ENCODE results near the gene TCP11. TPM values are rescaled to one million over a fixed set of nuclear protein-coding genes. Genes with fewer than 3 reads are reported as not detected.

The TCP11 gene
- total RNA-seq, 1 donor from 2014 or later: not detected

DNA sequence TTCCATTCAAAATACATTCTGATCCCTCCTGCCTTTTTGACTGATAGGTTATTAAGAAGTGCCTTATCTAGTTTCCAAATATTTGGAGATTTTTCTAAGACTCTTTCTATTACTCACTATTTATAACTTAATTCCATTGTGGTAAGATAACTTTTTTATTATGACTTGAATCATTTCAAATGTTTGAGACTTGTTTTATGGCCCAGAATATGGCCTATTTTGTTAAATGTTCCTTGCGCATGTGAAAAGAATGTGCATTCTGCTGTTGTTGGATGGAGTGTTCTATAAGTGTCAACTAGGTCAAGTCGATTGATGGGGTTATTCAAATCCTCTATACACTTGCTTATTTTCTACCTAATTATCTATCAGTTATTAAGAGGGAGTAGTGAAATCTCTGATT lies 13.1 kb upstream of the TCP11 start:
- DNase-seq (ENCODE audit: extremely low spot score, unreplicated experiment): no peak
- Mint-ChIP-seq H3K27ac (no peak overlapping the region), H3K4me3 (no peak overlapping the region), H3K27me3 (no peaks in the 10 kb centered on the region), H3K36me3 (no peaks in the 10 kb centered on the region), H3K4me1 (ENCODE audit: unreplicated experiment) (no peaks in the 10 kb centered on the region), H3K9me3 (no peaks in the 10 kb centered on the region)
- TF ChIP-seq, protein P1, sequence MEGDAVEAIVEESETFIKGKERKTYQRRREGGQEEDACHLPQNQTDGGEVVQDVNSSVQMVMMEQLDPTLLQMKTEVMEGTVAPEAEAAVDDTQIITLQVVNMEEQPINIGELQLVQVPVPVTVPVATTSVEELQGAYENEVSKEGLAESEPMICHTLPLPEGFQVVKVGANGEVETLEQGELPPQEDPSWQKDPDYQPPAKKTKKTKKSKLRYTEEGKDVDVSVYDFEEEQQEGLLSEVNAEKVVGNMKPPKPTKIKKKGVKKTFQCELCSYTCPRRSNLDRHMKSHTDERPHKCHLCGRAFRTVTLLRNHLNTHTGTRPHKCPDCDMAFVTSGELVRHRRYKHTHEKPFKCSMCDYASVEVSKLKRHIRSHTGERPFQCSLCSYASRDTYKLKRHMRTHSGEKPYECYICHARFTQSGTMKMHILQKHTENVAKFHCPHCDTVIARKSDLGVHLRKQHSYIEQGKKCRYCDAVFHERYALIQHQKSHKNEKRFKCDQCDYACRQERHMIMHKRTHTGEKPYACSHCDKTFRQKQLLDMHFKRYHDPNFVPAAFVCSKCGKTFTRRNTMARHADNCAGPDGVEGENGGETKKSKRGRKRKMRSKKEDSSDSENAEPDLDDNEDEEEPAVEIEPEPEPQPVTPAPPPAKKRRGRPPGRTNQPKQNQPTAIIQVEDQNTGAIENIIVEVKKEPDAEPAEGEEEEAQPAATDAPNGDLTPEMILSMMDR (conservative IDR thresholded peaks at IDR 0.05): no peak

DNA sequence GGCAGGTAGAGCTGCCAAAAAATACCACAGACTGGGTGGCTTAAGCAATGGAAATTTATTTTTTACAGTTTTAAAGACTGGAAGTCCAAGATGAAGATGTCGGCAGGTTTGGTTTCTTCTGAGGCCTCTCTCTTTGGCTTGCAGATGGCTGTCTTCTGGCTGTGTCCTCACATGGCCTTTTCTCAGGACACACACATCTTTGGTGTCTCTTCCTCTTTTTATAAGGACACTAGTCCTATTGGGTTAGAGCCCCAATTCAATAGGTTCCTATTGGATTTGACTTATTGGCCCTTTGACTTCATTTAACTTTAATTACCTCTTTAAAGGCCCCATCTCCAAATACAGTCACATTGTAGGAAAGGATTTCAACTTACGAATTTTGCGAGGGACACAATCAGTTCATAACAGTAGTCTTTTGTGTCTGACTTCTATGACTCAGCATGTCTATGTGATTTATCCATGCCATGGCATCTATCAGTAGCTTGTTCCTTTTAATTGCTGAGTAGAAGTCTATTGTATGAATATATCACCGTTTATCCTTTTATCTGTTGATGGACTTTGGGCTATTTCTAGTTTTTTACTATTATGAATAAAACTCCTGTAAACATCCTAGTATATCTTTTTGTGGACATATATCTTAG lies 11.0 kb upstream of the TCP11 start:
- no peak overlapping the region for H3K4me3 Mint-ChIP-seq
- TF ChIP-seq, protein P1 (conservative IDR thresholded peaks at IDR 0.05): no peak
- H3K4me1 Mint-ChIP-seq (ENCODE audit: unreplicated experiment): peaks cover 12% of the 10 kb centered on the region
- H3K9me3 Mint-ChIP-seq: no peaks in the 10 kb centered on the region
- no peaks in the 10 kb centered on the region for H3K36me3 Mint-ChIP-seq
- no peak for DNase-seq (ENCODE audit: extremely low spot score, unreplicated experiment)
- no peak overlapping the region for H3K27ac Mint-ChIP-seq
- peaks cover 3% of the 10 kb centered on the region for H3K27me3 Mint-ChIP-seq

DNA sequence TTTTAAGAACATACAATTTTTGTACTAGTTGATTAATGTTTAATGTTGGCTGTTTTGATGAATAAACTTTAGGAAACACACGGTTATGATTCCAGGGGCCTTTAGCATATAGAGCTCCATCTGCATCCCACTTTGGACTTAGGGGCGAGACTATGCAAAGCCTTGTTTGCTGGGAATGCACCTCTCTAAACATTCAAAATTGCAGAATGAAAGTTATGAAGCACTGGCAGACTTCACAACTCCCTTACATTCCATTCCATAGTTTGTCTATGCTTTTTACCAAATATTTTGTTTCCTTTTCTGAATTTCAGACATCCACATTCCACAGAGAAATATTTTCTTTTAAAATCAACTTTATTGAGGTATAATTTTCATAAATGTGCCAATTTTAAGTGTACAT lies 10.3 kb upstream of the TCP11 start:
- Mint-ChIP-seq H3K4me3 (no peak overlapping the region), H3K4me1 (ENCODE audit: unreplicated experiment) (peaks cover 19% of the 10 kb centered on the region), H3K27ac (no peak overlapping the region), H3K27me3 (peaks cover 3% of the 10 kb centered on the region), H3K9me3 (no peaks in the 10 kb centered on the region), H3K36me3 (no peaks in the 10 kb centered on the region)
- no peak for DNase-seq (ENCODE audit: extremely low spot score, unreplicated experiment)
- TF ChIP-seq, protein P1 (conservative IDR thresholded peaks at IDR 0.05): no peak

DNA sequence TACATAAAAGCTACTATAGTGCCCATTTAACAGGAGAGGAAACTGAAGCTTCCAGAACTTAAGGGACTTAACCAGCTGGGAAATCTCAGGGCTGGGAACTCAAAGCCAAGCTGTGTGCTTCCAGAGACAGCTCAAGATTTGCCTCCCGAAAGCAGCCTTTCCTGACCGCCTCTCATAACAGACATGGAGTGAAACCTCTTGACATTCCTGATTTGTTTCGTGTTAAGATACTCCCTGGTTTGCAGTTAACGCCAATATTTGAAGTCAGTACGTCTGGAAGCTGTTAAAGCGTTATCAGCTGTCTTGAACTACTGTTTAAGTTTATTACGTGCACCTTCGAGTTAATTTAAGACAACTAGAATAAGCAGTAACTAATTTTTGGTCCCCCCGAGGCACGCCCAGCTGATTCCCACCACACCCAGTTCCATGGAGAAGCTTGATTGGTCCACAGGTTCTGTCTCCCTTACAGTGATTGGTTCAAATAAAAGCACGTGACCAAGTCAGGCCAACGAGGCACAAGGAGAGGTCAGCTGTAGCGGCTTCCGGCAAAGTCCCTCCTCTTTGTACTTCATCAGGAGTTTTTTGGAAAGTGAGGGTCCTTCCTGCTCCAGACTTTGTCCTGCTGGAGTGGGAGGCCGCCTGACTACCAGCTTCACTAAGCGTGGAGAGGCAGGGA lies 8.9 kb upstream of the TCP11 start:
- TF ChIP-seq, protein P1 (conservative IDR thresholded peaks at IDR 0.05): no peak
- no peak for DNase-seq (ENCODE audit: extremely low spot score, unreplicated experiment)
- no peaks in the 10 kb centered on the region for H3K9me3 Mint-ChIP-seq
- H3K4me1 Mint-ChIP-seq (ENCODE audit: unreplicated experiment): peaks cover 30% of the 10 kb centered on the region
- H3K27ac Mint-ChIP-seq: no peak overlapping the region
- peaks cover 3% of the 10 kb centered on the region for H3K27me3 Mint-ChIP-seq
- H3K4me3 Mint-ChIP-seq: no peak overlapping the region
- no peaks in the 10 kb centered on the region for H3K36me3 Mint-ChIP-seq

DNA sequence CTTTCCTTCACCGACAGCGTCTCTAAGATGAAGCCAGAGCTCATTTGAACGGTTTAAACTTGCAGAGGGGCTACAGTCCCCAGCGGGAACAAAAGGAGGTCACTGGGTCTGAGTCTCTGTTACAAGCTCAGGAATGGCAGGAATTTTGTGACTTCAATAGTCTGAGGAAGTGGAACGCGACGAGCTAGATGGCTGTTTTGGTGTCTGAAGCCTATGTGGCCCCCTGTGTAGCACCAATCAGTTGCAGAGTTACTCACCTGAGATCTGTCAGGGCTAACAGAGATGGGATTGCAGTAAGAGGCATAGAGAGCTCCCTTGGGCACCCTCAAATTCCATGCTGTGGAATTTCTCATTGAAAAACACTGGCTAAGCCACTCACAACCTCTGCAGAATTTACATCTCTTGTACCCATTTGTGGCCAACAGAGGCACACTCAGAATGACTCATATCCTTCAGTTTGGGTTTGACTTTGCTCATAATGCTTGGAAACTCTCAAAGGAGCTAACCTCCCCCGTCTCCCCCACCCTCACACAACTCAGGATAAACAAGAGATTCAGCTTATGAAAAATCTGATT lies 7.1 kb upstream of the TCP11 start:
- H3K27me3 Mint-ChIP-seq: peaks cover 3% of the 10 kb centered on the region
- no peaks in the 10 kb centered on the region for H3K9me3 Mint-ChIP-seq
- H3K27ac Mint-ChIP-seq: peak overlapping the region; percentile 52
- H3K36me3 Mint-ChIP-seq: no peaks in the 10 kb centered on the region
- H3K4me1 Mint-ChIP-seq (ENCODE audit: unreplicated experiment): peaks cover 32% of the 10 kb centered on the region
- peak overlapping the region; percentile 52 for H3K4me3 Mint-ChIP-seq
- TF ChIP-seq, protein P1 (conservative IDR thresholded peaks at IDR 0.05): no peak
- no peak for DNase-seq (ENCODE audit: extremely low spot score, unreplicated experiment)
